GM10266 (cell line): Measurements from ENCODE around the gene ZDHHC5.
"Not testable (repeated sequence)": the region's sequence is repeated elsewhere in the genome, so short reads cannot be mapped to it uniquely, and the experiment has no call there.

ENCODE experiments used
- DNase-seq: peaks from one replicate; pipeline ENCODE4 v3.0.0; 2012; ENCODE audit errors: extremely low spot score
- TF ChIP-seq, protein P1 (sequence below): IDR thresholded peaks from 2 replicates; pipeline ENCODE4 v1.5.1; 2012; ENCODE audit warnings: mild to moderate bottlenecking, low read depth; ENCODE audit not compliant: control insufficient read depth, insufficient read depth; ENCODE audit errors: missing control alignments

The ZDHHC5 gene

DNA sequence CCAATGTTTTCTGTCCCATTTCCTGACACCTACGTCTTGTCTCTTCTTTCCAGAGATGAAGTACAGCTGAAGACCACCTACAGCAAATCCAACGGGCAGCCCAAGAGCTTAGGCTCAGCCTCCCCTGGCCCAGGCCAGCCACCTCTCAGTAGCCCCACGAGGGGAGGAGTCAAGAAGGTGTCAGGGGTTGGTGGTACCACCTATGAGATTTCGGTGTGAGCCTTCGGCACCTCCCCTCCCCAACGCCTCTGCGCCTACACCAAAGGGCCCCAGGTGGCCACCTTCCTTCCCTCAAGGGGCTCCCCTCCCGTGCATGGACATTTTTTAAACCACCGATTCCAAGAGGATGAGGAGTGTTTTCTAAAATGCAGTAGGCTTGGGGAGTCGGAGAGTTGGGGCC, 31.9 kb downstream of the ZDHHC5 start:
- TF ChIP-seq, protein P1, sequence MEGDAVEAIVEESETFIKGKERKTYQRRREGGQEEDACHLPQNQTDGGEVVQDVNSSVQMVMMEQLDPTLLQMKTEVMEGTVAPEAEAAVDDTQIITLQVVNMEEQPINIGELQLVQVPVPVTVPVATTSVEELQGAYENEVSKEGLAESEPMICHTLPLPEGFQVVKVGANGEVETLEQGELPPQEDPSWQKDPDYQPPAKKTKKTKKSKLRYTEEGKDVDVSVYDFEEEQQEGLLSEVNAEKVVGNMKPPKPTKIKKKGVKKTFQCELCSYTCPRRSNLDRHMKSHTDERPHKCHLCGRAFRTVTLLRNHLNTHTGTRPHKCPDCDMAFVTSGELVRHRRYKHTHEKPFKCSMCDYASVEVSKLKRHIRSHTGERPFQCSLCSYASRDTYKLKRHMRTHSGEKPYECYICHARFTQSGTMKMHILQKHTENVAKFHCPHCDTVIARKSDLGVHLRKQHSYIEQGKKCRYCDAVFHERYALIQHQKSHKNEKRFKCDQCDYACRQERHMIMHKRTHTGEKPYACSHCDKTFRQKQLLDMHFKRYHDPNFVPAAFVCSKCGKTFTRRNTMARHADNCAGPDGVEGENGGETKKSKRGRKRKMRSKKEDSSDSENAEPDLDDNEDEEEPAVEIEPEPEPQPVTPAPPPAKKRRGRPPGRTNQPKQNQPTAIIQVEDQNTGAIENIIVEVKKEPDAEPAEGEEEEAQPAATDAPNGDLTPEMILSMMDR: no peak
- no peak for DNase-seq

DNA sequence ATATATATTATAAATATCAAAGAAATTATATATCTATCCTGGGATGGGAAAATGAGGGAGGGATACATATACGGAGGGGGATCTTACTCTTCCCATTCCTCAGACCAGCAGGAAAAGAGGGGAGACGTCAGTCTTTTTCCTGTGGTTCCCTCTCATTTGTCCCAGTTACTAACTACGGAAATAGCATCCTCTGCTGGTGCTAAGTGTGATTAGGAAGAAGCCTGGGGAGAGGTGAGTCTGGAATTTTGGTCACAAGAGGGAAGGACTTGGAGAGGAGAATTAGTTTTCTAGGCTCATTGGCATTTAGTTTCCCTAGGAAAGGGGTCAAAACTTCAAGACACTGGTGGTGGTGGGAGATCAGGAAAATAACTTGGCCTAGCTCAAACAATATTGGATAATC, 32.5 kb downstream of the ZDHHC5 start:
- no peak for DNase-seq
- TF ChIP-seq, protein P1: no peak

DNA sequence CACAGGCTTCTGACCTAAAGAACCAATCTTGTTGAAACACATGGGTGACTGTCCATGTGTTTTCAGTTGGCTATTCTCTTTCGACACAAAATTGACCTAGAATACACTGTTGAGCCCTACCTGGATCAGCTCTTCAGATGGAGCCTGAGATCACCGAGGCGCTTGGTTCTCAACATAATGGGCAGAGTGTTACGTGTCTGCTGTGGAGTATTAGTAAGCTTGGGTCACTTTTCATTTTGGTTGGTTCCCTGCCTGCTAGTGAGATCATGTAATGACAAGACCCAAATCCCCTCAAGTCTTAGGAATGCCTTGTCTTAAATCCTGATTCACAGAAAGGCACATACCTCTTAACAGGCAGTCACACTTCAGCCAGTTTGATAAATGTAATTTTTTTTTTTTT, 35.4 kb downstream of the ZDHHC5 start:
- DNase-seq: no peak
- TF ChIP-seq, protein P1: no peak

DNA sequence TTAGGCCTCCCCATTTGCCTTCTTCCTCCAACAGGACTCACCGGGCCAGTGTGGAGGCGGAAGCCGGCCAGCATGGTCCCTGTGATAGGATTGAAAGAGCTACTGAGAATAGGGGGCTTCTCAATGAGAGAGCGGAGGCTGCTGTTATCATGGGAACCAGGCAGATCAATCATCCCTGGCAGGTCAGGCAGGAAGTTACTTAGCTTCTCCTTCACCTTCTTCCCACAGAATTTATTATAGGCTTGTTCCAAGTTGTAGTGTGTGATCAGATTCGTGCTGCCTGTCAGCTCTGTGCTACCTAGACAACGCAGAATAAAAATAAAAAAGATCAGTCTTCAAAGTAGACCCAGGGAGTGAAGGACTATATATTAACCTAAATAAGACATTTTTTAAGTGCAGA, 37.0 kb downstream of the ZDHHC5 start:
- TF ChIP-seq, protein P1: no peak
- DNase-seq: no peak

DNA sequence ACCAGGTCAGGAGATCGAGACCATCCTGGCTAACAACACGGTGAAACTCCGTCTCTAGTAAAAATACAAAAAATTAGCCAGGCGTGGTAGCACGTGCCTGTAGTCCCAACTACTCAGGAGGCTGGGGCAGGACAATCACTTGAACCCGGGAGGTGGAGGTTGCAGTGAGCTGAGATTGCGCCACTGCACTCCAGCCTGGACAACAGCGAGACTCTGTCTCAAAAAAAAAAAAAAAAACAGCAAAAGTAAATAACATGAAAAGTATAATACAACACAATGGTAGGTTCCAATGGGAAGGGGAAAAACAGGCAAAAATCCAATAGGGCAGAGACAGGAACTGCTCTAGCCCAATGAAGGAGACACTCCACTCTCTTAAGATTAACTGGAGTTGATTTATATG, 37.5 kb downstream of the ZDHHC5 start:
- DNase-seq: not testable (repeated sequence)

DNA sequence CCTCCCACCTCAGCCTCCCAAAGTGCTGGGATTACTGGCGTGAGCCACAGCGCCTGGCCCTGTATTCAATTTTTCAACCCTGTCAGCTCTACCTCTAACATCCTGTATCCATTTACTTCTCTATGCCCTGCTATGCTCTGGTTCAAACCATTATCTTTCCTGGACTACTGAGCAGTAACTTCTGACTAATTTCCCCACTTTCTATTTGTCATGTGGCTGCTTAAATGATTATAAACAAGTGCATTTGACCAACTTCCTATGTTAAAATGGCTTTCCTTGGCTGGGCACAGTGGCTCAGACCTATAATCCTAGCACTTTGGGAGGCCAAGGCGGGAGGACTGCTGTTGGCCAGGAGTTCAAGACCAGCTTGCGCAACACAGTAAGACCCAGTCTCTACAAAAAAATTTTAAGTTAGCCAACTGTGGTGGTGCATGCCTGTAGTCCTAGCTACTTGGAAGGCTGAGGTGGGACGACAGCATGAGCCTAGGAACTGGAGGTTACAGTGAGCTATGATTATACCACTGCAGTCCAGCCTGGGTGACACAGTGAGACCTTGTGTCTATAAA, 42.0 kb downstream of the ZDHHC5 start:
- TF ChIP-seq, protein P1: no peak
- no peak for DNase-seq

DNA sequence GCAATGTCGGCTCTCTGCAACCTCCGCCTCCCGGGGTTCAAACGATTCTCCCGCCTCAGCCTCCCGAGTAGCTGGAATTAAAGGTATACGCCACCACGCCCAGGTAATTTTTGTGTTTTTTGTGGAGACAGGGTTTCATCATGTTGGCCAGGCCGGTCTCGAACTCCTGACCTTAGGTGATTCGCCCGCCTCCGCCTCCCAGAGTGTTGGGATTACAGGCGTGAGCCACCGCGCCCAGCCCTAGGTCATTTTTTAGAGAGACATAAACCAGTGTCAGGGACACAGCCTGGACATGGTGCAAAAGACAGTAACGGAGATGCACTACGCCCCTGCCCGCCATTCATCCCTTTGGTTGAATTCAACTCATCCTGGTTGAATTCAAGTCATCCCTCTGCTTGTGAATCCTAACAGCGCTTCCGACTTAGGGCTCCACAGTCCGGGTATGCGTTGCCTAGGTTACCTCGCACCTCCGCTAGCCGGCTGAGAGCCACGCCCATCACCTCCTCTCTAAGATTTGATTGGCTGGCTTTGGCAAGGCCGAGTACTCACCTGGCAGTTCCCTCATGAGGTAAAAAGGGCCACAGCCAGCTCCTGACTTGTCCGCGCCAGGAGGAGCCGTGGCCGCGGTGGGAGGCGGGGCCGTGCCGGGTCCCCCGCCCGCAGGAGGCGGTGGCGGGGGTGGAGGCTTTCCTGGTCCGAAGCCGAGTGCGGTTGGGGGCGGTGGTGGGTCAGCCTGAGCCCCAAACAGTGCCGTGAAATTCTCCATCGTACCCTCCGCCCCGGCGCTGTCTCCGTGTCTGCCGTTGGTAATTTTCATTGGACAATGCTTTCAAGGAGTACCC, 43.7 kb downstream of the ZDHHC5 start, which contains the start of gene MED19:
MED19 (minus strand) TSS at position 802 of the 842 bp plus-strand sequence; CDS start at position 766, 36 bp downstream.
- peak; percentile 77 for DNase-seq
- TF ChIP-seq, protein P1: no peak
